ENCODE measurements around the gene BACH2.

The BACH2 gene

DNA sequence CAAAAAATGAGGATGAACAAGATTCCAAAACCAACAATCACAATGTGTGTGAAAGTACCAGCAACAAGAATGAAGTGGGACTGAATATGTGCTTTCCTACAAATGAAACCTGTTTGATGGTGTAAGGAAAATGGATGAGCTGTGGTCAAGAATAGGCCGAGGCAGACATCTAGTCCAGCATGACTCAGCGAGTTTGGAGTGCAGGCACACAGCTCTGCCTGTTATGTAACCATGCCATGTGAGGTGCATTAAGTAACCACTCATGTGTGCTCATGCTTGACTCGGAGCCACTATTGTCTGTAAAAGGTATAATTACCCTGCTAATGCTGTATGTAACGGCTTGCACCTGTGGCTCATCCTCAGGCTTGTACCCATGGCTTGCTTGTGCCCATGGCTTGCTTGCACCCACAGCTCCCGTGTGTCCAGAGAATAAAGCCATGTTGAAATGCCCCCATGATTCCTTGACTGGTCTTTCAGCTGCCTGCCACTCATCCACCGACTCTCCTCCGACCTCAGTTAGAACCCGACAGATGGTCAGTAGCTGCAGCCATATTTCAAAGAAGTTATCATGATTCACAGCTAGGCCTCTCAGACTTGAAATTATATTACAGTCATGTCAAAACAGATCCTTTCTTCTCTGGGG, 98.7 kb downstream of the BACH2 start:
- TF ChIP-seq, protein P1, sequence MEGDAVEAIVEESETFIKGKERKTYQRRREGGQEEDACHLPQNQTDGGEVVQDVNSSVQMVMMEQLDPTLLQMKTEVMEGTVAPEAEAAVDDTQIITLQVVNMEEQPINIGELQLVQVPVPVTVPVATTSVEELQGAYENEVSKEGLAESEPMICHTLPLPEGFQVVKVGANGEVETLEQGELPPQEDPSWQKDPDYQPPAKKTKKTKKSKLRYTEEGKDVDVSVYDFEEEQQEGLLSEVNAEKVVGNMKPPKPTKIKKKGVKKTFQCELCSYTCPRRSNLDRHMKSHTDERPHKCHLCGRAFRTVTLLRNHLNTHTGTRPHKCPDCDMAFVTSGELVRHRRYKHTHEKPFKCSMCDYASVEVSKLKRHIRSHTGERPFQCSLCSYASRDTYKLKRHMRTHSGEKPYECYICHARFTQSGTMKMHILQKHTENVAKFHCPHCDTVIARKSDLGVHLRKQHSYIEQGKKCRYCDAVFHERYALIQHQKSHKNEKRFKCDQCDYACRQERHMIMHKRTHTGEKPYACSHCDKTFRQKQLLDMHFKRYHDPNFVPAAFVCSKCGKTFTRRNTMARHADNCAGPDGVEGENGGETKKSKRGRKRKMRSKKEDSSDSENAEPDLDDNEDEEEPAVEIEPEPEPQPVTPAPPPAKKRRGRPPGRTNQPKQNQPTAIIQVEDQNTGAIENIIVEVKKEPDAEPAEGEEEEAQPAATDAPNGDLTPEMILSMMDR (IDR thresholded peaks at IDR 0.05; ENCODE audit: insufficient read depth, low read depth, low read length, missing control alignments), result no peak
- no peak overlapping the region for H3K4me3 ChIP-seq (ENCODE audit: low read length)
- peak; percentile 88 for DNase-seq (ENCODE audit: low read depth)

DNA sequence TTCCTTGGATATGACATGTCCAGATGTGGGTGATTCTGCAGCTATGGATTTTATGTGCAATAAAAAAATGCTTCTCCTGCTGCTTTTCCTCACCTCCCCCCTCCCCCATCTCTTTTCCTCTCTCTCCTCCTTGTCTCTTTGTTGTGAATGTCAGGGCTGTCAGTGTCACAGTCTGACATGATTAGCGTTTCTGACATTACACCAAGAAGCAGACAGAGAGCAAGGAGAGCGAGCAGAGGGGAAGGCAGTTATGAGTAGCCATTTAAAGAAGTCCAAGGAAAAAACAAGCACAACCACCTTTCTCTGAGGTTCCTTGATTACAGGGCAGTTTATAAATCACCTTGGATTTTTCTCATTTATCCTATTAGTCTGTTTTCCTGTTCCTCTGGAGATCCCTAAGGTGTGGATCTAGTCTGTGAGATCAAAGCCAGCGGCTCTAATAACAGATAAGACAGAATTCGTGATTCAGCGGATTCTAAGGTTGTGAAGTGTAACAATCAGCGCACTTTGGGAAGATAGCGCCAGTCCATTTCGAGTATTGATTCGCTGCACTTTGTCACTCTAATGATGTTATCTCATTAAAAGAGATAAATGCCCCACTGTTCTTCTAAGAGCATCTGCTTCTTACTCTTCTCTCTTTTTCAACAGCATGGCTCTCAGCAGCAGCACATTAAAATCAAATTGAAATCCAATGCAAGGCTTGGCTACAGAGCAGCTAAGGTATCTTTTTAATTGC, 101.4 kb downstream of the BACH2 start:
- DNase-seq (ENCODE audit: low read depth), result no peak
- H3K4me3 ChIP-seq (ENCODE audit: low read length), result no peak overlapping the region
- TF ChIP-seq, protein P1 (IDR thresholded peaks at IDR 0.05; ENCODE audit: insufficient read depth, low read depth, low read length, missing control alignments), result no peak

DNA sequence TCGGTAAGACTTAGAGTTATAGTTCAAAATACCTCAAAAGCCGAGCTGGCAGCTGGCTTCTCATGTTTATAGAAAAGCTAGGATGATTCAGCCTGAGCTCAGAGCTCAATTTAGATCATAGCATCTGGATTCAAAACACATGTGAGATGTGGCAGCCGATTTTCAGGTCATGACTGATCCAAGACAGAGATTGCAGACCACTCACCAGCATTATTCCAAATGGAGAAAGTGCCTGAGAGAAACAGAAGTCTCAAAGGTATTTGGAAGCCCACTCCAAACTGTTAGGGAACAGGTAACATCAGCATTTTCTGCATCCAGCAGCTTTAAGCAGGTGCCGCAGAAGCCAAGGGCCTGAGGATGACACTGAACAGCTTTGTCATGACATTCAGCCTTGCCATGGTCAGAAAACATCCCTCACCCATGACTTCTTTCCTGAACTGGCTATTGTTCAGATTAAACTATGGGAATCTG, 102.2 kb downstream of the BACH2 start:
- TF ChIP-seq, protein P1 (IDR thresholded peaks at IDR 0.05; ENCODE audit: insufficient read depth, low read depth, low read length, missing control alignments), result no peak
- H3K4me3 ChIP-seq (ENCODE audit: low read length), result no peak overlapping the region
- DNase-seq (ENCODE audit: low read depth), result peak; percentile 61

DNA sequence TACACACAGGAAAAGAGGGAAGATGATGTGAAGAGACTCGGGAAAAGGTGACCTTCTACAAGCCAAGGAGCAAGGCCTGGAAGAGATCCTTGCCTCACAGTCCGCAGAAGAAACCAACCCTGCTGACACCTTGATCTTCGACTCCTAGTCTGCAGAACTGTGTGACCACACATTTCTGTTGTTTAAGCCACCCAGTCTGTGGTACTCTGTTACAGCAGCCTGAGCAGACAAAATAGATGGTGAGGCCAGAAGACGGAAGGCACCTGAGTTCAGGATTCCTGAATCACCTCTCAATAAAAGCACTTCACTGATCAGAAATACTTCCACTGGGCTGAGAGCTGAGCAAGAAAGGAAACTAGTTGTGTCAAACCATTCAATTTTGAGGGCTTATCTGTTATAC, 103.3 kb downstream of the BACH2 start:
- H3K4me3 ChIP-seq (ENCODE audit: low read length), result no peak overlapping the region
- TF ChIP-seq, protein P1 (IDR thresholded peaks at IDR 0.05; ENCODE audit: insufficient read depth, low read depth, low read length, missing control alignments), result no peak
- DNase-seq (ENCODE audit: low read depth), result no peak

DNA sequence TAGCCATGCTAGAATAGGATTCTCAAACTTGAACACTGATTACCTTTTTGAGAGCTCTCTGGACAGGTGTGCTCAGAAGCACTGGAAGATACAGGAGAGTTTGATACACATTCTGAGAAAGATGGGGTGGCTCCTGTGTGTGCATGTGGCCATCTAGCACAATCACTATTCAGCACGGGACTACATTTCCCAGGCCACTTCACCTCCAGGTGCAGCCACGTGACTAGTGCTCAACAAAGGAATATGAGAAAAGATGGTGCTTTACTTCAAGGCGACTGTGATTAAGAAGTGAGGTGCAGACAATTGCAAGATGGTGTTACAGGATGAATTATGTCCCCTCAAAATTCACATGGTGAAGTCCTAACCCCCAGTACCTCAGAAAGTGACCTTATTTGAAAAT, 103.8 kb downstream of the BACH2 start:
- TF ChIP-seq, protein P1 (IDR thresholded peaks at IDR 0.05; ENCODE audit: insufficient read depth, low read depth, low read length, missing control alignments), result no peak
- H3K4me3 ChIP-seq (ENCODE audit: low read length), result no peak overlapping the region
- no peak for DNase-seq (ENCODE audit: low read depth)

DNA sequence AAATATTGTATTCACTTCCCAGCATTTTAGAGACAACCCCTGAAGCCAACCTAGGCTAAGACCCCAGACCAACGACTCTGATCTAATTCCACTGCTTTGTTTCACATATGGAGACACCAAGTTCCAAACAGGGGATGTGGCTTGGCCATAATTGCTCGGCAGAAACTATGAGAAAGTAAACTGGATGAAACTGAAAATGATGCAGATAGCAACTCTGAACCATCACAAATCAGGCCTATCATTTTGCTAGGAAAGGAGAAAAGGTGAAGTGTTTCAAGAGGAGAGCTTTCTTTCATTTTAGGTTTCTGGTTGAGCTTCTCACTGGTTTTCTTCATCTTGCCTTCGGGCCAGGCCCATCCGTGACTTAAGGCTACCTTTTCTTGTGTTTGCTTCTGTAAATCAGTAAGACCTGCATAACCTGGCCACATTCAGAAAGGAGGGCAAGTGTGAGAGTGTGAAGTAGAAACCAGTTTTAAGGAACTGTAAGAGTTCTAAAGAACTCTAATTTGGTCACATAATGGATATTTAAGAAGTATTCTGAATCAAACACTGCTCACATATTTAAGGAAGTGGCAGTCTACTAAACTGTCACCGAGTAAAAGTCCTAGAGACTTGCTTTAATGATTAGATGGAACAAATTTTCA, 105.8 kb downstream of the BACH2 start:
- H3K4me3 ChIP-seq (ENCODE audit: low read length), result no peak overlapping the region
- DNase-seq (ENCODE audit: low read depth), result no peak
- TF ChIP-seq, protein P1 (IDR thresholded peaks at IDR 0.05; ENCODE audit: insufficient read depth, low read depth, low read length, missing control alignments), result no peak
